K562 (cell line): ENCODE measurements around the gene CASKIN2. TPM values are rescaled to one million over a fixed set of nuclear protein-coding genes. Genes with fewer than 3 reads are reported as not detected.

Source experiments
- ATAC-seq: fragments of 200-7000 bp; cut with Tn5 transposase; 3 replicates; pipeline ENCODE4 v1.9.1; 2020; ENCODE audit warnings: moderate library complexity
- BruUV-seq: library from RNA; stranded (reverse); fragments of 400-500 nt; replicated peaks from 2 replicates; lab custom pipeline; 2021; lab: Mats Ljungman, UMichigan
- CTCF ChIA-PET: fragments of 300-600 bp; formaldehyde crosslinking; extraction: SDS; loops from one replicate; lab custom pipeline; 2021; ENCODE audit warnings: low intra/inter-chr PET ratio; lab: Yijun Ruan, JAX
- POLR2A ChIA-PET: fragments of 300-600, 350-650 bp; sonication (Branson Sonifier 250); formaldehyde crosslinking; extraction: SDS; loops from one replicate; lab custom pipeline; 2021; ENCODE audit warnings: antibody characterized with exemption, inconsistent platforms; lab: Yijun Ruan, JAX
- DNase-seq, 4 experiments: peaks; one replicate each; pipeline versions ENCODE4 v3.0.0 to v3.0.0-alpha.2; 2011 to 2018; ENCODE audit warnings: low spot score in 3 of 4, mixed read lengths in 3 of 4; ENCODE audit errors: extremely low read depth in 1 of 4
- FAIRE-seq: peaks from 2 replicates; lab custom pipeline; 2011; peaks lifted over from hg19 to GRCh38; lab: Jason Lieb, UNC
- H2AFZ ChIP-seq: 2 replicates; pipeline ENCODE4 v1.6.0; 2011; ENCODE audit warnings: low read depth, low read length, control low read depth, inconsistent platforms
- H3K27ac ChIP-seq: fragments of 200-600 bp; 3 replicates; pipeline ENCODE4 v1.8.0; 2011; ENCODE audit warnings: low read depth, mild to moderate bottlenecking, control low read depth, inconsistent platforms, low read length, moderate library complexity, mixed read lengths; ENCODE audit errors: extremely low read depth
- H3K27me3 ChIP-seq, 2 experiments: fragments of 300-600 bp in 1 of 2; 2 replicates in 1 of 2; 3 replicates in 1 of 2; pipeline versions ENCODE4 v1.6.0 to v1.8.0; 2011; ENCODE audit warnings: inconsistent platforms in 2 of 2, low read length in 2 of 2, mild to moderate bottlenecking in 1 of 2, mixed read lengths in 1 of 2, moderate library complexity in 1 of 2; ENCODE audit not compliant: control insufficient read depth in 2 of 2, insufficient read depth in 2 of 2
- H3K36me3 ChIP-seq: fragments of 300-600 bp; 3 replicates; pipeline ENCODE4 v1.8.0; 2011; ENCODE audit warnings: mild to moderate bottlenecking, low read length, inconsistent platforms; ENCODE audit not compliant: control insufficient read depth, insufficient read depth
- H3K4me1 ChIP-seq, 2 experiments: fragments of 200-600 bp in 1 of 2; replicated peaks in 1 of 2; 2 replicates in 1 of 2; 3 replicates in 1 of 2; pipeline versions ENCODE4 v1.5.1 to v1.8.0; 2011; ENCODE audit warnings: inconsistent platforms in 2 of 2, low read length in 2 of 2, mild to moderate bottlenecking in 1 of 2, mixed read lengths in 1 of 2, moderate library complexity in 1 of 2; ENCODE audit not compliant: control insufficient read depth in 2 of 2, insufficient read depth in 2 of 2
- H3K4me2 ChIP-seq: 2 replicates; pipeline ENCODE4 v1.6.1; 2011; ENCODE audit warnings: low read length, control low read depth, inconsistent platforms, mixed read lengths; ENCODE audit not compliant: insufficient read depth
- H3K4me3 ChIP-seq: fragments of 200-600 bp; sonication (generic), shearing (Covaris generic); 2 replicates; pipeline ENCODE4 v1.5.1; 2016; ENCODE audit warnings: control low read depth, inconsistent platforms
- H3K79me2 ChIP-seq: fragments of 200-600 bp; 3 replicates; pipeline ENCODE4 v1.8.0; 2011; ENCODE audit warnings: low read length, inconsistent platforms; ENCODE audit not compliant: control insufficient read depth, insufficient read depth
- H3K9ac ChIP-seq, 2 experiments: 2 replicates each; pipeline versions ENCODE4 v1.6.0 to v1.6.1; 2011; ENCODE audit warnings: low read depth in 2 of 2, low read length in 2 of 2, control low read depth in 1 of 2, inconsistent platforms in 1 of 2, mild to moderate bottlenecking in 1 of 2, mixed read lengths in 1 of 2; ENCODE audit not compliant: insufficient read depth in 1 of 2
- H3K9me1 ChIP-seq: one replicate; pipeline ENCODE4 v1.6.0; 2011; ENCODE audit warnings: inconsistent platforms, mild to moderate bottlenecking, low read length, moderate library complexity; ENCODE audit not compliant: control insufficient read depth, insufficient read depth
- H3K9me3 ChIP-seq: replicated peaks from 2 replicates; pipeline ENCODE4 v1.5.1; 2011; ENCODE audit warnings: low read depth, low read length, inconsistent platforms; ENCODE audit not compliant: control insufficient read depth, insufficient read depth
- H4K20me1 ChIP-seq: replicated peaks from 2 replicates; pipeline ENCODE4 v1.6.1; 2011; ENCODE audit warnings: low read length, inconsistent platforms, mixed read lengths; ENCODE audit not compliant: control insufficient read depth, insufficient read depth
- BRD9 ChIP-seq: fragments of 450-650 bp; IDR thresholded peaks from 2 replicates; pipeline ENCODE4 v1.6.1; 2018; ENCODE audit warnings: low read depth; ENCODE audit not compliant: partially characterized antibody
- EP300 ChIP-seq: IDR thresholded peaks from 2 replicates; pipeline ENCODE4 v1.6.1; 2012; ENCODE audit warnings: low read length, improper control_type of control experiment
- FOXP4 ChIP-seq: sonication (generic); formaldehyde crosslinking; IDR thresholded peaks from 2 replicates; pipeline ENCODE4 v1.8.0; 2022; ENCODE audit warnings: mild to moderate bottlenecking, missing genetic modification reagents, borderline replicate concordance
- HDAC1 ChIP-seq, 2 experiments: fragments of 450-650 bp; IDR thresholded peaks; 2 replicates each; pipeline ENCODE4 v1.6.1; 2016 to 2017; ENCODE audit warnings: inconsistent platforms in 1 of 2, mild to moderate bottlenecking in 1 of 2, moderate library complexity in 1 of 2
- HMG20A ChIP-seq: fragments of 450-650 bp; formaldehyde crosslinking; conservative IDR thresholded peaks from 2 replicates; pipeline ENCODE4 v1.4.0; 2020; ENCODE audit warnings: mild to moderate bottlenecking, mixed read lengths
- LARP7 ChIP-seq: fragments of 450-650 bp; IDR thresholded peaks from 2 replicates; pipeline ENCODE4 v1.6.1; 2016
- MTF1 ChIP-seq: fragments of 250-450 bp; sonication (Bioruptor Pico); IDR thresholded peaks from 2 replicates; pipeline ENCODE4 v1.9.0; 2021; ENCODE audit warnings: moderate library complexity, mild to moderate bottlenecking, inconsistent platforms, borderline replicate concordance
- STAT6 ChIP-seq: sonication (generic); formaldehyde crosslinking; IDR thresholded peaks from 2 replicates; pipeline ENCODE4 v1.8.1; 2023; ENCODE audit warnings: mild to moderate bottlenecking, missing genetic modification reagents
- THRB ChIP-seq: fragments of 450-650 bp; formaldehyde crosslinking; conservative IDR thresholded peaks from 2 replicates; pipeline ENCODE4 v1.4.0; 2022; ENCODE audit warnings: mild to moderate bottlenecking, missing genetic modification characterization
- ZC3H8 ChIP-seq: fragments of 450-650 bp; IDR thresholded peaks from 2 replicates; pipeline ENCODE4 v1.6.1; 2017
- ZNF134 ChIP-seq: fragments of 250-450 bp; sonication (Bioruptor Pico); conservative IDR thresholded peaks from 2 replicates; pipeline ENCODE4 v1.4.0; 2020
- ZNF146 ChIP-seq: IDR thresholded peaks from one replicate; pipeline ENCODE4 v1.6.1; 2018; ENCODE audit warnings: missing compliant biosample characterization; ENCODE audit not compliant: unreplicated experiment
- WGBS: fragments of 100-300 bp; shearing (Covaris generic); methylation state at CpG from one replicate; pipeline ENCODE4 v1.1.6; 2016; ENCODE audit warnings: low coverage, mixed read lengths; ENCODE audit not compliant: insufficient coverage; ENCODE audit errors: missing lambda C conversion rate; 5-methylcytosine and 5-hydroxymethylcytosine counted together
- in situ Hi-C: fragments of 300-500 bp; cut with MboI; formaldehyde crosslinking; loops from 4 replicates; pipeline ENCODE4 v1.15.0; 2018; ENCODE audit warnings: inconsistent platforms, mixed read lengths
- intact Hi-C: fragments of 100-400 bp; cut with micrococcal nuclease; formaldehyde crosslinking; loops from 2 replicates; pipeline ENCODE4 v1.14.2; 2022
- polyA plus RNA-seq, 8 experiments: library from polyadenylated mRNA; depleted of rRNA in 4 of 8; stranded (reverse) in 5 of 8; unstranded in 3 of 8; fragments of >200 nt; fragmentation: Nextera tagmentation in 2 of 8; fragmentation: Illumina TruSeq in 1 of 8; extraction: Ambion mirVana in 2 of 8; extraction: Trizol in 1 of 8; gene quantifications; 2 replicates each; pipeline versions ENCODE4 v1.2.1 to v1.2.3, GENCODE V29; 2011 to 2014; ENCODE audit warnings: inconsistent platforms in 1 of 8, missing spikeins in 1 of 8
- total RNA-seq, 7 experiments: library from RNA; depleted of rRNA in 6 of 7; stranded (reverse); fragments of >200 nt in 6 of 7; fragmentation: Illumina TruSeq in 2 of 7; extraction: Trizol in 2 of 7; gene quantifications; 2 replicates each; pipeline versions ENCODE4 v1.2.1 to v1.2.3, GENCODE V29; 2011 to 2021; ENCODE audit warnings: low replicate concordance in 1 of 7
- TF ChIP-seq, protein P1 (sequence below): fragments of 250-450 bp; sonication (Bioruptor Pico); IDR thresholded peaks from 2 replicates; pipeline ENCODE4 v1.6.1; 2021; ENCODE audit warnings: mild to moderate bottlenecking
- TF ChIP-seq, protein P2 (sequence below), 2 experiments: fragments of 200-800 bp in 1 of 2; sonication (Bioruptor generic) in 1 of 2; sonication (generic) in 1 of 2; formaldehyde crosslinking in 1 of 2; IDR thresholded peaks in 1 of 2; conservative IDR thresholded peaks in 1 of 2; 2 replicates each; pipeline versions ENCODE4 v1.5.0 to v1.6.1; 2016 to 2020; ENCODE audit warnings: missing compliant biosample characterization in 1 of 2, missing genetic modification characterization in 1 of 2, missing genetic modification reagents in 1 of 2

The CASKIN2 gene
- total and polyA plus RNA-seq, 9 of the 15 experiments (the other 6 are each of a cell fraction or from before 2014, with no cell fraction given) = 0.01 to 12.2 (median 2.1) TPM

GRCh38 chr17:75489511-75489955 is 25.8 kb downstream of the CASKIN2 start:
- CTCF ChIA-PET = no interaction called here
- peaks cover 20% of the 10 kb centered on the region; the same call in 1 of the 3 replicates for H3K36me3 ChIP-seq
- WGBS = 68% methylated on average over 7 of the region's 14 CpGs
- no peak overlapping the region for H2AFZ ChIP-seq
- no peaks in the 10 kb centered on the region for H3K27me3 ChIP-seq
- peaks cover 10% of the 10 kb centered on the region; the same call in 1 of the 2 replicates for H4K20me1 ChIP-seq
- no peak overlapping the region for H3K27ac ChIP-seq
- BruUV-seq = no TSS peak
- H3K9me3 ChIP-seq = no peaks in the 10 kb centered on the region
- H3K9ac ChIP-seq = peak overlapping the region in 1 of 2 experiments; percentile 43; a peak in 2 of 4 replicates
- no peaks in the 10 kb centered on the region for H3K9me1 ChIP-seq
- intact Hi-C loops = no loop called here
- FAIRE-seq = no peak
- no peak overlapping the region for H3K4me2 ChIP-seq
- no peak for TF ChIP-seq EP300
- no peak for TF ChIP-seq HMG20A (CRISPR knock-in tag)
- TF ChIP-seq, protein P1, sequence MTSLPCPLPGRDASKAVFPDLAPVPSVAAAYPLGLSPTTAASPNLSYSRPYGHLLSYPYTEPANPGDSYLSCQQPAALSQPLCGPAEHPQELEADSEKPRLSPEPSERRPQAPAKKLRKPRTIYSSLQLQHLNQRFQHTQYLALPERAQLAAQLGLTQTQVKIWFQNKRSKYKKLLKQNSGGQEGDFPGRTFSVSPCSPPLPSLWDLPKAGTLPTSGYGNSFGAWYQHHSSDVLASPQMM (CRISPR knock-in tag) = no peak
- no peak for TF ChIP-seq ZNF134 (CRISPR knock-in tag)
- TF ChIP-seq BRD9 = no peak
- TF ChIP-seq ZC3H8 = no peak
- no peak for TF ChIP-seq THRB
- no peak for TF ChIP-seq LARP7
- TF ChIP-seq, protein P2, sequence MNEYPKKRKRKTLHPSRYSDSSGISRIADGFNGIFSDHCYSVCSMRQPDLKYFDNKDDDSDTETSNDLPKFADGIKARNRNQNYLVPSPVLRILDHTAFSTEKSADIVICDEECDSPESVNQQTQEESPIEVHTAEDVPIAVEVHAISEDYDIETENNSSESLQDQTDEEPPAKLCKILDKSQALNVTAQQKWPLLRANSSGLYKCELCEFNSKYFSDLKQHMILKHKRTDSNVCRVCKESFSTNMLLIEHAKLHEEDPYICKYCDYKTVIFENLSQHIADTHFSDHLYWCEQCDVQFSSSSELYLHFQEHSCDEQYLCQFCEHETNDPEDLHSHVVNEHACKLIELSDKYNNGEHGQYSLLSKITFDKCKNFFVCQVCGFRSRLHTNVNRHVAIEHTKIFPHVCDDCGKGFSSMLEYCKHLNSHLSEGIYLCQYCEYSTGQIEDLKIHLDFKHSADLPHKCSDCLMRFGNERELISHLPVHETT (CRISPR knock-in tag; conservative IDR thresholded peaks at IDR 0.05 in 1 of 2, IDR thresholded peaks at IDR 0.05 in 1 of 2) = no peak
- TF ChIP-seq STAT6 = no peak
- TF ChIP-seq HDAC1 (IDR thresholded peaks at IDR 0.05) = no peak
- TF ChIP-seq ZNF146 = no peak
- TF ChIP-seq MTF1 = no peak
- no peak for TF ChIP-seq FOXP4 (CRISPR knock-in tag)
- H3K4me3 ChIP-seq = no peak overlapping the region
- in situ Hi-C loops = no loop called here
- H3K4me1 ChIP-seq = peaks cover 11 to 37% of the 10 kb centered on the region in 2 experiments; a peak in 4 of 5 replicates
- ATAC-seq = no peak
- no peak for DNase-seq
- H3K79me2 ChIP-seq = 0 out of 3 replicates have a peak, but pooled peaks cover 2% of the 10 kb centered on the region
- POLR2A ChIA-PET = interaction anchor here (0.9 to 1.0 kb wide), 2 partner anchors 9 to 10 kb away, joined by 3 to 4 read pairs; no protein-coding TSS in a partner anchor
